GM12874 (cell line): ENCODE measurements around the gene MSI2.

ENCODE experiments used
- TF ChIP-seq, protein P1 (sequence below): IDR thresholded peaks from 2 replicates; pipeline ENCODE4 v1.5.1; 2011; ENCODE audit warnings: low read depth, mild to moderate bottlenecking, control low read depth, low read length, moderate library complexity; ENCODE audit not compliant: insufficient read depth

The MSI2 gene

DNA sequence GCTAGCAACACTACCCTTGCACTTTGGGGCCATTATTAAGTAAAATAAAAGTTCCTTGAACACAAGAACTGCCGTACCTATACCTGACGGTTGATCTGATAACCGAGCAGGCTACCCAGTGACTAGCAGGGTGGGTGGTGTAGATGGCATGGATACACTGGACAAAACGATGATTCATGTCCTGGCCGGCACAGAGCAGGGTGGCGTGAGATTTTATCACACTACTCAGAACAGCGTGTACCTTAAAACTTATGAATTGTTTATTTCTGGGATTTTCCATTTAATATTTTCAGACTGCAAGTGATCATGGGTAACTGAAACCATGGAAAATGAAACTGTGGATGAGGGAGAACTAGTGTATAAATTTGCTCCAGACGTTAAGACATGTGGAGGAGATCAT is 41.0 kb upstream of the MSI2 start:
- TF ChIP-seq, protein P1, sequence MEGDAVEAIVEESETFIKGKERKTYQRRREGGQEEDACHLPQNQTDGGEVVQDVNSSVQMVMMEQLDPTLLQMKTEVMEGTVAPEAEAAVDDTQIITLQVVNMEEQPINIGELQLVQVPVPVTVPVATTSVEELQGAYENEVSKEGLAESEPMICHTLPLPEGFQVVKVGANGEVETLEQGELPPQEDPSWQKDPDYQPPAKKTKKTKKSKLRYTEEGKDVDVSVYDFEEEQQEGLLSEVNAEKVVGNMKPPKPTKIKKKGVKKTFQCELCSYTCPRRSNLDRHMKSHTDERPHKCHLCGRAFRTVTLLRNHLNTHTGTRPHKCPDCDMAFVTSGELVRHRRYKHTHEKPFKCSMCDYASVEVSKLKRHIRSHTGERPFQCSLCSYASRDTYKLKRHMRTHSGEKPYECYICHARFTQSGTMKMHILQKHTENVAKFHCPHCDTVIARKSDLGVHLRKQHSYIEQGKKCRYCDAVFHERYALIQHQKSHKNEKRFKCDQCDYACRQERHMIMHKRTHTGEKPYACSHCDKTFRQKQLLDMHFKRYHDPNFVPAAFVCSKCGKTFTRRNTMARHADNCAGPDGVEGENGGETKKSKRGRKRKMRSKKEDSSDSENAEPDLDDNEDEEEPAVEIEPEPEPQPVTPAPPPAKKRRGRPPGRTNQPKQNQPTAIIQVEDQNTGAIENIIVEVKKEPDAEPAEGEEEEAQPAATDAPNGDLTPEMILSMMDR = no peak

- TF ChIP-seq, protein P1 = no peak
These were observed 34.7 kb upstream of the MSI2 start for GRCh38 chr17:57221366-57222350.

- TF ChIP-seq, protein P1 = no peak
These were observed 31.2 kb upstream of the MSI2 start for GRCh38 chr17:57225127-57225526.

- TF ChIP-seq, protein P1 = no peak
These were observed 29.5 kb upstream of the MSI2 start for GRCh38 chr17:57226793-57227192.

DNA sequence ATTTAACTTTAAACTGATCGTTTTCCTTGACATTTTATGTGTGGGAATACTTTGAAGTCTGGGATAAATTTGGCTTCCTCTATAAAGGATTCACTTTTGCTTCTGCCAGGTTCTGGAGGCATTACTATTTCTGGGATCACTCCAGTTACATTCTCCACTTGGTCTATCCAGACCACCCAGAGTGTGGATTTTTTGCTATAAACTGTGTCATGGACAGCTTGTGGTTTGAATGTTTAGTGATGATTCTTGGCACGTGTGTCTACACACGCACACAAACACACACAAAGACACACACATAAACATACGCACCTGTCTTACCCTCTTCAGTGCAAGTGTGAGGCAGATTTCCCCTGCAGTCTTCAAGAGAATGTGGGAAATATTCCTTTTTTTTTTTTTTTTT is 27.4 kb upstream of the MSI2 start:
- TF ChIP-seq, protein P1 = no peak

GRCh38 chr17:57234061-57234738 is 22.1 kb upstream of the MSI2 start:
- TF ChIP-seq, protein P1 = no peak

GRCh38 chr17:57234739-57235092 is 21.6 kb upstream of the MSI2 start:
- TF ChIP-seq, protein P1 = no peak
